ENCODE measurements around the gene UBE4B. TPM values are rescaled to one million over a fixed set of nuclear protein-coding genes. Genes with fewer than 3 reads are reported as not detected.

Gene UBE4B
- total and polyA plus RNA-seq, 2 of the 13 experiments (the other 11 are each of a cell fraction or from before 2014, with no cell fraction given): 15.2 to 24.8 TPM

GRCh38 chr1:10209905-10210810, 177.4 kb downstream of the UBE4B start, which contains the start of gene KIF1B (continued):
- TF ChIP-seq, protein P1, sequence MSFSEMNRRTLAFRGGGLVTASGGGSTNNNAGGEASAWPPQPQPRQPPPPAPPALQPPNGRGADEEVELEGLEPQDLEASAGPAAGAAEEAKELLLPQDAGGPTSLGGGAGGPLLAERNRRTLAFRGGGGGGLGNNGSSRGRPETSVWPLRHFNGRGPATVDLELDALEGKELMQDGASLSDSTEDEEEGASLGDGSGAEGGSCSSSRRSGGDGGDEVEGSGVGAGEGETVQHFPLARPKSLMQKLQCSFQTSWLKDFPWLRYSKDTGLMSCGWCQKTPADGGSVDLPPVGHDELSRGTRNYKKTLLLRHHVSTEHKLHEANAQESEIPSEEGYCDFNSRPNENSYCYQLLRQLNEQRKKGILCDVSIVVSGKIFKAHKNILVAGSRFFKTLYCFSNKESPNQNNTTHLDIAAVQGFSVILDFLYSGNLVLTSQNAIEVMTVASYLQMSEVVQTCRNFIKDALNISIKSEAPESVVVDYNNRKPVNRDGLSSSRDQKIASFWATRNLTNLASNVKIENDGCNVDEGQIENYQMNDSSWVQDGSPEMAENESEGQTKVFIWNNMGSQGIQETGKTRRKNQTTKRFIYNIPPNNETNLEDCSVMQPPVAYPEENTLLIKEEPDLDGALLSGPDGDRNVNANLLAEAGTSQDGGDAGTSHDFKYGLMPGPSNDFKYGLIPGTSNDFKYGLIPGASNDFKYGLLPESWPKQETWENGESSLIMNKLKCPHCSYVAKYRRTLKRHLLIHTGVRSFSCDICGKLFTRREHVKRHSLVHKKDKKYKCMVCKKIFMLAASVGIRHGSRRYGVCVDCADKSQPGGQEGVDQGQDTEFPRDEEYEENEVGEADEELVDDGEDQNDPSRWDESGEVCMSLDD (CRISPR knock-in tag; IDR thresholded peaks at IDR 0.05; ENCODE audit: borderline replicate concordance): peak; percentile 97
- TF ChIP-seq, protein P2, sequence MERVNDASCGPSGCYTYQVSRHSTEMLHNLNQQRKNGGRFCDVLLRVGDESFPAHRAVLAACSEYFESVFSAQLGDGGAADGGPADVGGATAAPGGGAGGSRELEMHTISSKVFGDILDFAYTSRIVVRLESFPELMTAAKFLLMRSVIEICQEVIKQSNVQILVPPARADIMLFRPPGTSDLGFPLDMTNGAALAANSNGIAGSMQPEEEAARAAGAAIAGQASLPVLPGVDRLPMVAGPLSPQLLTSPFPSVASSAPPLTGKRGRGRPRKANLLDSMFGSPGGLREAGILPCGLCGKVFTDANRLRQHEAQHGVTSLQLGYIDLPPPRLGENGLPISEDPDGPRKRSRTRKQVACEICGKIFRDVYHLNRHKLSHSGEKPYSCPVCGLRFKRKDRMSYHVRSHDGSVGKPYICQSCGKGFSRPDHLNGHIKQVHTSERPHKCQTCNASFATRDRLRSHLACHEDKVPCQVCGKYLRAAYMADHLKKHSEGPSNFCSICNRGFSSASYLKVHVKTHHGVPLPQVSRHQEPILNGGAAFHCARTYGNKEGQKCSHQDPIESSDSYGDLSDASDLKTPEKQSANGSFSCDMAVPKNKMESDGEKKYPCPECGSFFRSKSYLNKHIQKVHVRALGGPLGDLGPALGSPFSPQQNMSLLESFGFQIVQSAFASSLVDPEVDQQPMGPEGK (CRISPR knock-in tag; IDR thresholded peaks at IDR 0.05): peak; percentile 87
- TF ChIP-seq TBL1XR1 (IDR thresholded peaks at IDR 0.05; ENCODE audit: borderline replicate concordance, low read length, partially characterized antibody) (no peak), CBX2 (IDR thresholded peaks at IDR 0.05; ENCODE audit: low read depth, low read length) (no peak), CBX2 (CRISPR knock-in tag; IDR thresholded peaks at IDR 0.05; ENCODE audit: low read depth) (no peak), PHF5A (CRISPR knock-in tag; IDR thresholded peaks at IDR 0.05; ENCODE audit: low read depth, unreplicated experiment) (no peak), FOXC1 (CRISPR knock-in tag; IDR thresholded peaks at IDR 0.05; ENCODE audit: borderline replicate concordance) (peak; percentile 89), ZNF335 (CRISPR knock-in tag; IDR thresholded peaks at IDR 0.05) (no peak; the same call in 1 of the 2 replicates), ZNF432 (CRISPR knock-in tag; IDR thresholded peaks at IDR 0.05; ENCODE audit: borderline replicate concordance) (no peak), MIXL1 (CRISPR knock-in tag; IDR thresholded peaks at IDR 0.05) (peak; percentile 33; the same call in 1 of the 2 replicates), HNF4G (IDR thresholded peaks at IDR 0.05; ENCODE audit: borderline replicate concordance, low read depth, low read length) (no peak), HNF4G (CRISPR knock-in tag; IDR thresholded peaks at IDR 0.05; ENCODE audit: borderline replicate concordance, low read depth) (no peak), ZNF253 (CRISPR knock-in tag; IDR thresholded peaks at IDR 0.05; ENCODE audit: borderline replicate concordance) (peak; percentile 58; the same call in 1 of the 2 replicates), TGIF2 (CRISPR knock-in tag; IDR thresholded peaks at IDR 0.05) (0 out of 2 replicates have a peak, but pooled peaks have one; percentile 15), ZNF597 (CRISPR knock-in tag; IDR thresholded peaks at IDR 0.05) (no peak), ZNF766 (CRISPR knock-in tag; IDR thresholded peaks at IDR 0.05; ENCODE audit: borderline replicate concordance) (peak; percentile 59; the same call in 1 of the 2 replicates)
- TF ChIP-seq, protein P3, sequence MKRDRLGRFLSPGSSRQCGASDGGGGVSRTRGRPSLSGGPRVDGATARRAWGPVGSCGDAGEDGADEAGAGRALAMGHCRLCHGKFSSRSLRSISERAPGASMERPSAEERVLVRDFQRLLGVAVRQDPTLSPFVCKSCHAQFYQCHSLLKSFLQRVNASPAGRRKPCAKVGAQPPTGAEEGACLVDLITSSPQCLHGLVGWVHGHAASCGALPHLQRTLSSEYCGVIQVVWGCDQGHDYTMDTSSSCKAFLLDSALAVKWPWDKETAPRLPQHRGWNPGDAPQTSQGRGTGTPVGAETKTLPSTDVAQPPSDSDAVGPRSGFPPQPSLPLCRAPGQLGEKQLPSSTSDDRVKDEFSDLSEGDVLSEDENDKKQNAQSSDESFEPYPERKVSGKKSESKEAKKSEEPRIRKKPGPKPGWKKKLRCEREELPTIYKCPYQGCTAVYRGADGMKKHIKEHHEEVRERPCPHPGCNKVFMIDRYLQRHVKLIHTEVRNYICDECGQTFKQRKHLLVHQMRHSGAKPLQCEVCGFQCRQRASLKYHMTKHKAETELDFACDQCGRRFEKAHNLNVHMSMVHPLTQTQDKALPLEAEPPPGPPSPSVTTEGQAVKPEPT (CRISPR knock-in tag; IDR thresholded peaks at IDR 0.05; ENCODE audit: low read depth): no peak
- TF ChIP-seq, protein P4, sequence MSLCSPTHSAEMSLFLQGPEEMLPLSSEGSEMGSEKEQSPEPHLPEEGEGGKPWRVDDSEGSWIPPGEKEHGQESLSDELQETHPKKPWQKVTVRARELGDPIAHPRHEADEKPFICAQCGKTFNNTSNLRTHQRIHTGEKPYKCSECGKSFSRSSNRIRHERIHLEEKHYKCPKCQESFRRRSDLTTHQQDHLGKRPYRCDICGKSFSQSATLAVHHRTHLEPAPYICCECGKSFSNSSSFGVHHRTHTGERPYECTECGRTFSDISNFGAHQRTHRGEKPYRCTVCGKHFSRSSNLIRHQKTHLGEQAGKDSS (CRISPR knock-in tag; IDR thresholded peaks at IDR 0.05; ENCODE audit: borderline replicate concordance, low read depth): no peak
- TF ChIP-seq, protein P5, sequence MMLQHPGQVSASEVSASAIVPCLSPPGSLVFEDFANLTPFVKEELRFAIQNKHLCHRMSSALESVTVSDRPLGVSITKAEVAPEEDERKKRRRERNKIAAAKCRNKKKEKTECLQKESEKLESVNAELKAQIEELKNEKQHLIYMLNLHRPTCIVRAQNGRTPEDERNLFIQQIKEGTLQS (CRISPR knock-in tag; IDR thresholded peaks at IDR 0.05): peak; percentile 26; the same call in 1 of the 2 replicates

Data from HepG2 (cell line).